A549 treated with AZD2906 at 1 μM for 4 hours (cell line): ENCODE measurements around the gene PHC3. TPM values are rescaled to one million over a fixed set of nuclear protein-coding genes. Genes with fewer than 3 reads are reported as not detected.

ENCODE experiments used
- total RNA-seq: library from RNA; stranded (reverse); fragments of 200-300 nt; extraction: Qiagen RNA extraction; gene quantifications from 5 replicates; pipeline ENCODE4 v1.2.3, GENCODE V29; 2022

PHC3 gene
- 11.5 to 15.6 TPM (median 14.6 TPM) in 5 replicates for total RNA-seq

GRCh38 chr3:170180908-170181885 is at the start of gene PHC3:
Gene PHC3 (minus strand): TSS chr3:170181733. CDS start chr3:170181715, 18 bp downstream.

GRCh38 chr3:170221924-170222646 is 40.6 kb upstream of the PHC3 start, which contains the start of gene PRKCI:
Gene PRKCI (plus strand): TSS chr3:170222424. CDS start chr3:170222670, 246 bp downstream.

Other genes with a start within 250 kb of the PHC3 start
- gene SEC62, start 214.9 kb downstream of the PHC3 start, total RNA-seq, result 71.9 to 147 TPM (median 80.0 TPM) in 5 replicates
- 1.4 to 2.1 TPM (median 1.7 TPM) in 5 replicates for gene GPR160, start 143.7 kb downstream of the PHC3 start, total RNA-seq
- 13.8 to 17.6 TPM (median 16.3 TPM) in 5 replicates for gene PRKCI, start 40.7 kb upstream of the PHC3 start, total RNA-seq
- gene SKIL, start 176.0 kb upstream of the PHC3 start, total RNA-seq, result 18.8 to 38.2 TPM (median 23.6 TPM) in 5 replicates
- 0.07 to 0.15 TPM (median 0.12 TPM) in 5 replicates for gene CLDN11, start 237.1 kb upstream of the PHC3 start, total RNA-seq